HG03457 (cell line): Measurements from ENCODE around the gene ATP9A.
"Not testable (repeated sequence)": the region's sequence is repeated elsewhere in the genome, so short reads cannot be mapped to it uniquely, and the experiment has no call there.

Experiments
- ATAC-seq: cut with Tn5 transposase; IDR thresholded peaks from one replicate; pipeline ENCODE4 v1.9.1; 2021; ENCODE audit warnings: moderate number of reproducible peaks; ENCODE audit not compliant: unreplicated experiment

ATP9A gene

GRCh38 chr20:51767867-51768758 is at the start of gene ATP9A:
ATP9A (minus strand) TSS chr20:51768390; CDS start chr20:51768369, 21 bp downstream.
- no peak for ATAC-seq

GRCh38 chr20:51816856-51817255 is 48.7 kb upstream of the ATP9A start:
- not testable (repeated sequence) for ATAC-seq

GRCh38 chr20:51815383-51816076 is 47.3 kb upstream of the ATP9A start:
- no peak for ATAC-seq

- ATAC-seq: no peak
Observed at GRCh38 chr20:51812861-51813260, 44.7 kb upstream of the ATP9A start.

GRCh38 chr20:51811514-51812128 is 43.4 kb upstream of the ATP9A start:
- no peak for ATAC-seq

GRCh38 chr20:51811042-51811355 is 42.8 kb upstream of the ATP9A start:
- ATAC-seq: no peak

GRCh38 chr20:51810155-51811041 is 42.2 kb upstream of the ATP9A start:
- ATAC-seq: no peak

- ATAC-seq: no peak
Observed at GRCh38 chr20:51807720-51808250, 39.6 kb upstream of the ATP9A start.

- ATAC-seq: no peak
Observed at GRCh38 chr20:51804754-51805153, 36.6 kb upstream of the ATP9A start.

- ATAC-seq: no peak
Observed at GRCh38 chr20:51803148-51803854, 35.1 kb upstream of the ATP9A start.

GRCh38 chr20:51802170-51802751 is 34.1 kb upstream of the ATP9A start, which contains the start of gene SALL4:
SALL4 (minus strand) TSS chr20:51802521; CDS start chr20:51802408, 113 bp downstream.
- no peak for ATAC-seq

GRCh38 chr20:51801823-51802123 is 33.6 kb upstream of the ATP9A start:
- no peak for ATAC-seq

- no peak for ATAC-seq
Observed at GRCh38 chr20:51801122-51801822, 33.1 kb upstream of the ATP9A start.

- no peak for ATAC-seq
Observed at GRCh38 chr20:51800872-51801121, 32.6 kb upstream of the ATP9A start.

- no peak for ATAC-seq
Observed at GRCh38 chr20:51800060-51800871, 32.1 kb upstream of the ATP9A start.

- no peak for ATAC-seq
Observed at GRCh38 chr20:51799401-51799860, 31.2 kb upstream of the ATP9A start.

GRCh38 chr20:51797357-51798025 is 29.3 kb upstream of the ATP9A start:
- no peak for ATAC-seq

- ATAC-seq: no peak
Observed at GRCh38 chr20:51796340-51796739, 28.1 kb upstream of the ATP9A start.
